GM12878 (cell line): ENCODE measurements around the gene PCDHA12.

Experiments
- BHLHE40 ChIP-seq, 2 experiments: fragments of 450-650 bp in 1 of 2; IDR thresholded peaks; 2 replicates each; pipeline ENCODE4 v1.6.1; 2011 to 2017; ENCODE audit warnings: low read depth in 2 of 2, borderline replicate concordance in 1 of 2, improper control_type of control experiment in 1 of 2, low read length in 1 of 2, mild to moderate bottlenecking in 1 of 2
- BRCA1 ChIP-seq: IDR thresholded peaks from 2 replicates; pipeline ENCODE4 v1.6.1; 2011; ENCODE audit warnings: low read depth, low read length, improper control_type of control experiment
- CTCF ChIP-seq, 3 experiments: IDR thresholded peaks in 2 of 3; conservative IDR thresholded peaks in 1 of 3; 2 replicates each; pipeline ENCODE4 v1.5.1; 2011; ENCODE audit warnings: low read depth in 3 of 3, low read length in 3 of 3, mild to moderate bottlenecking in 3 of 3, control low read depth in 2 of 3, moderate library complexity in 2 of 3, inconsistent platforms in 1 of 3, mixed read lengths in 1 of 3; ENCODE audit not compliant: control insufficient read depth in 2 of 3, insufficient read depth in 1 of 3; ENCODE audit errors: extremely low read depth in 1 of 3
- CUX1 ChIP-seq: IDR thresholded peaks from 2 replicates; pipeline ENCODE4 v1.6.1; 2012; ENCODE audit warnings: improper control_type of control experiment, low read depth, low read length; ENCODE audit not compliant: insufficient replicate concordance
- EP300 ChIP-seq, 2 experiments: fragments of 150-350 bp in 1 of 2; IDR thresholded peaks; 2 replicates each; pipeline ENCODE4 v1.6.1; 2011 to 2012; ENCODE audit warnings: low read depth in 2 of 2, low read length in 2 of 2, borderline replicate concordance in 1 of 2, improper control_type of control experiment in 1 of 2, inconsistent platforms in 1 of 2; ENCODE audit not compliant: control insufficient read depth in 1 of 2
- EZH2 ChIP-seq: IDR thresholded peaks from 2 replicates; pipeline ENCODE4 v1.6.1; 2012; ENCODE audit warnings: low read depth, mild to moderate bottlenecking, control low read depth, inconsistent platforms, low read length, borderline replicate concordance; ENCODE audit not compliant: control insufficient read depth
- FOXK2 ChIP-seq: fragments of 450-650 bp; IDR thresholded peaks from 2 replicates; pipeline ENCODE4 v1.6.1; 2017; ENCODE audit warnings: mild to moderate bottlenecking, moderate library complexity
- KLF5 ChIP-seq: fragments of 450-650 bp; IDR thresholded peaks from 2 replicates; pipeline ENCODE4 v1.6.1; 2014; ENCODE audit warnings: mild to moderate bottlenecking; ENCODE audit not compliant: partially characterized antibody
- MAX ChIP-seq: IDR thresholded peaks from 2 replicates; pipeline ENCODE4 v1.6.1; 2012; ENCODE audit warnings: low read depth, low read length, improper control_type of control experiment
- MYC ChIP-seq: IDR thresholded peaks from 2 replicates; pipeline ENCODE4 v1.6.1; 2011; ENCODE audit warnings: mild to moderate bottlenecking, low read length, moderate library complexity, inconsistent platforms; ENCODE audit not compliant: insufficient read depth, insufficient replicate concordance, insufficient read length, severe bottlenecking
- POLR2AphosphoS5 ChIP-seq: IDR thresholded peaks from 2 replicates; pipeline ENCODE4 v1.6.1; 2011; ENCODE audit warnings: mild to moderate bottlenecking, low read length, inconsistent platforms
- REST ChIP-seq: IDR thresholded peaks from 2 replicates; pipeline ENCODE4 v1.6.1; 2012; ENCODE audit warnings: mild to moderate bottlenecking, low read depth, low read length
- TCF3 ChIP-seq: IDR thresholded peaks from 2 replicates; pipeline ENCODE4 v1.6.1; 2012; ENCODE audit warnings: low read depth, mild to moderate bottlenecking, low read length, borderline replicate concordance; ENCODE audit not compliant: insufficient read depth
- USF2 ChIP-seq: IDR thresholded peaks from 2 replicates; pipeline ENCODE4 v1.6.1; 2011; ENCODE audit warnings: low read depth, low read length, improper control_type of control experiment, borderline replicate concordance

- no peak for TF ChIP-seq CUX1
- no peak for TF ChIP-seq BRCA1
- no peak for TF ChIP-seq CTCF (IDR thresholded peaks at IDR 0.05 in 2 of 3, conservative IDR thresholded peaks at IDR 0.05 in 1 of 3; ENCODE audit: control insufficient read depth in 2 of 3, extremely low read depth in 1 of 3, insufficient read depth in 1 of 3, low read depth in 3 of 3, low read length in 3 of 3)
- no peak for TF ChIP-seq TCF3
- TF ChIP-seq MYC = no peak
- TF ChIP-seq EP300 (IDR thresholded peaks at IDR 0.05; ENCODE audit: borderline replicate concordance in 1 of 2, control insufficient read depth in 1 of 2, low read depth in 2 of 2, low read length in 2 of 2) = no peak
- no peak for TF ChIP-seq KLF5
- TF ChIP-seq POLR2AphosphoS5 = no peak
- no peak for TF ChIP-seq USF2
- TF ChIP-seq FOXK2 = no peak
- no peak for TF ChIP-seq BHLHE40 (IDR thresholded peaks at IDR 0.05; ENCODE audit: borderline replicate concordance in 1 of 2, low read depth in 2 of 2, low read length in 1 of 2)
- no peak for TF ChIP-seq MAX
- TF ChIP-seq REST = no peak
- TF ChIP-seq EZH2 = no peak
Measured at GRCh38 chr5:140883373-140883772, 8.3 kb downstream of the PCDHA12 start.
